SKM-1 (cell line): Measurements from ENCODE around the gene LAMTOR3.
"Not testable (repeated sequence)": the region's sequence is repeated elsewhere in the genome, so short reads cannot be mapped to it uniquely, and the experiment has no call there.

Source experiments
- DNase-seq: peaks from one replicate; lab custom pipeline; 2025; ENCODE audit not compliant: unreplicated experiment; lab: John Stamatoyannopoulos, UW

Gene LAMTOR3

DNA sequence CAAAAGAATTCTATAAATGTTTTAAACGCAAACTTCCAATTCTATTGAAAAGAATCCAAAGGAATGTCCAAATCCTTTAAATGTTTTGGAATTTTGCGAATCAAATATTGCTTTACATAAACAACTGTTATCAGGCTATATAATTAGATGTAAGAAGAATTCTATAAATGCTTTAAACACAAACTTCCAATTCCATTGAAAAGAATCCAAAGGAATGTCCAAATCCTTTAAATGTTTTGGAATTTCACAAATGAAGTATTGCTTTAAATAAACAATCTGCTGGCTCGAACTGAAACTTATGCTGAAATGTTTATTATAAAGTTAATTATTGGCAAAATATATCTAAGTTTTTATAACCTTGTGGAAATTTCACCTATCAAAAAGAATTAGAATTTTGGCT, 61.5 kb downstream of the LAMTOR3 start:
- no peak for DNase-seq

DNA sequence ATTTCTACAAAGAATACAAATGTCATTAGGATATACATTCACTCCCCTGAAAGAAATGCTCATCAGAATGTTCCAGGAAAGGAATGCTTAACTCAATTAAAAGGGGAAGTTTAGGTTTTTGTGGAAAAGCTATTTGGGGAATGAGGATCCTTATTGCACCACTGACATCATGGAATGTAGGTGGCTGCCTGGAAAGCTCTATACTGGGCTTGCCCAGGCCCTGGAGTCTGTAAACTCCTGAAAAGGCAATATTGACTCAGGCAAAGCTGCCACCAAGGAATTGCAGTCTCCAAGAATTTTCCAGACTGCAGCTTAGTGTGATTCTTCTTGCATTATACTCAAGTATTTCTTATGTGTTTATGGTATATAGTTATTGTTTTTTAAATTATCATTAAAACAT, 61.9 kb downstream of the LAMTOR3 start:
- DNase-seq = no peak

DNA sequence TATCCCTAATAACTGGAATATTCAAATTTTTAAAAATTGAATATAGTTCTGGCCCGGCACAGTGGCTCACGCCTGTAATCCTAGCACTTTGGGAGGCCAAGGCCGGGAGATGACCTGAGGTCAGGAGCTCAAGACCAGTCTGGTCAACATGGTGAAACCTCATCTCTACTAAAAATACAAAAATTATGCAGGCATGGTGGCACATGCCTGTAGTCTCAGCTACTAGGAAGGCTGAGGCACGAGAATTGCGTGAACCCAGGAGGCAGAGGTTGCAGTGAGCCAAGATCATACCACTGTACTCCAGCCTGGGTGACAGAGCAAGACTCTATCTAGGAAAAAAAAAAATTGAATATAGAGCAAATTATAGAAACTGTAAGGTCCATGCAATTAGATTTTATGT, 64.2 kb downstream of the LAMTOR3 start:
- not testable (repeated sequence) for DNase-seq

DNA sequence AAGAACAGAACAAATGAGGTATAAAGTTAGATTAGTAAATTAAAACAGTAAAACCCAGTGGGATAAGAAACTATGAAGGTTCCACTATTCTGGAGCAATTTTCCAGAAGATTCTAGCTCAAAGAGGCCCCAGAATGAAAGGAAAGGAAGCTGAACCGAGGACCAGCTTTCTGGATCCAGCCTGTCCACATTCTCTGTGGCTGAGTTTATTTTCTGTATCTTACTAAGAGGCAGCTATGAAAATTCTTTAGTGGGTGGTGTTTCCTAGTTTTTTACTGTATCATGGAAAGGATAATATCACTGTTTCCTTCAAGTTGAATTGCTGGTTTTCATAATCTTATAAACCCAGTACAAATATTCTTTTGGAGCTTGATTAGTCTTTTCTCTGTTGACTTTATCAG, 65.8 kb downstream of the LAMTOR3 start:
- no peak for DNase-seq
